ENCODE results near the gene ZNF160.
A peak's percentile ranks its signal among the peaks of the same experiment; 100 is the strongest.
"Not testable (repeated sequence)": the region's sequence is repeated elsewhere in the genome, so short reads cannot be mapped to it uniquely, and the experiment has no call there.

Gene ZNF160

DNA sequence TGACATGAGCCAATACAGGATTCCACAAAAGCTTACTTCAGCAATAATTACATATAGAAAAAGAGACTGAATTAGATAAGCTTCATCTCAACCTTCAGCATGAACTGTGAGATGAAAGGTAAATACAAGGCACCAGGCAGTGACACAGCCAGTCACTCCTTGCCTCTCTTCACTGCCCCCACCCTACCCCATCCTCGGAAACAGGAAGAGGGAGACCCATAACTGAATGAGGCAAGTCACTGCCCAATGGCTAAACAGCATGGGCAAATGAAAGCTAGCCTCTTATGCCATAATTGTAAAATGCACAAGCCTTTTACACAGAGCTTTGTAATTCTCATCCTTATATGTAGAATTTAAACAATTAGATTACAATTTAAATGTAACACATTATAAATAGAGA lies 1.7 kb downstream of the ZNF160 start:
- H3K4me3 Mint-ChIP-seq, result peak overlapping the region; percentile 85
- H3K4me1 Mint-ChIP-seq, result peaks cover 35% of the 10 kb centered on the region
- ATAC-seq (no peak), DNase-seq (ENCODE audit: low spot score in 2 of 2) (no peak)
- no peaks in the 10 kb centered on the region for H3K9me3 Mint-ChIP-seq
- peak overlapping the region; percentile 93 for H3K27ac Mint-ChIP-seq
- H3K36me3 Mint-ChIP-seq, result peaks cover 54% of the 10 kb centered on the region

- not testable (repeated sequence) for H3K4me3 Mint-ChIP-seq; DNase-seq (ENCODE audit: low spot score in 2 of 2); H3K9me3 Mint-ChIP-seq; ATAC-seq
- Mint-ChIP-seq H3K27ac (peak overlapping the region; percentile 57), H3K4me1 (peaks cover 41% of the 10 kb centered on the region), H3K36me3 (peaks cover 77% of the 10 kb centered on the region)
These were observed 4.7 kb downstream of the ZNF160 start for GRCh38 chr19:53098570-53098969.

GRCh38 chr19:53096982-53097690 lies 6.1 kb downstream of the ZNF160 start:
- ATAC-seq; H3K9me3 Mint-ChIP-seq; H3K27ac Mint-ChIP-seq; DNase-seq (ENCODE audit: low spot score in 2 of 2); H3K4me3 Mint-ChIP-seq: not testable (repeated sequence)
- Mint-ChIP-seq H3K36me3 (peaks cover 80% of the 10 kb centered on the region), H3K4me1 (peaks cover 34% of the 10 kb centered on the region)

DNA sequence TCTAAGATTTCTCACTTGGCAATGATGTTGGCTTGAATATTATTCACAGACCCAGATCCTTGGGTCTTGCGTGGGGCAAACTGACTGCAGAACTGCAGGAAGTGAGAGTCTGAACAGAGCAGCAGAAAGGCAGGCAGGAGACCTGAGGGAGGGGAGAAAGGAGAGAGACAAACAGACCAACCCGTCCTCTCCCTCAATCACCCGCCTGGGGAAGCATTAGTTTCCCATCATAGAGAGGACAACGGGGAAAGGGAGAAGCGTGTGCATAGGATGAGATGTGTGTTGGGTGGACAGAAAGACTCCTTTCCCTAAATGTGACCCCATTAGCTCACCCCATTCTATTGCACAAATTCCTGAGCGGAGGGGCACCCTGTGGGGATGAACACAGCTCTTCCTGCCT lies 6.6 kb downstream of the ZNF160 start:
- peaks cover 28% of the 10 kb centered on the region for H3K4me1 Mint-ChIP-seq

GRCh38 chr19:53094754-53095575 lies 8.3 kb downstream of the ZNF160 start:
- no peak for ATAC-seq
- peaks cover 87% of the 10 kb centered on the region for H3K36me3 Mint-ChIP-seq
- H3K27ac Mint-ChIP-seq, result no peak overlapping the region
- no peak for DNase-seq (ENCODE audit: low spot score in 2 of 2)
- H3K4me3 Mint-ChIP-seq, result no peak overlapping the region
- H3K4me1 Mint-ChIP-seq, result peaks cover 34% of the 10 kb centered on the region
- no peaks in the 10 kb centered on the region for H3K9me3 Mint-ChIP-seq

More for the DNA sequence above, 6.6 kb downstream of the ZNF160 start:
- not testable (repeated sequence) for DNase-seq (ENCODE audit: low spot score in 2 of 2); ATAC-seq; H3K27ac Mint-ChIP-seq; H3K9me3 Mint-ChIP-seq; H3K4me3 Mint-ChIP-seq
- H3K36me3 Mint-ChIP-seq, result peaks cover 80% of the 10 kb centered on the region

GRCh38 chr19:53092723-53093122 lies 10.5 kb downstream of the ZNF160 start:
- H3K9me3 Mint-ChIP-seq, result no peaks in the 10 kb centered on the region
- no peak overlapping the region for H3K27ac Mint-ChIP-seq
- peaks cover 88% of the 10 kb centered on the region for H3K36me3 Mint-ChIP-seq
- DNase-seq (ENCODE audit: low spot score in 2 of 2), result no peak
- no peak overlapping the region for H3K4me3 Mint-ChIP-seq
- peaks cover 29% of the 10 kb centered on the region for H3K4me1 Mint-ChIP-seq
- no peak for ATAC-seq

DNA sequence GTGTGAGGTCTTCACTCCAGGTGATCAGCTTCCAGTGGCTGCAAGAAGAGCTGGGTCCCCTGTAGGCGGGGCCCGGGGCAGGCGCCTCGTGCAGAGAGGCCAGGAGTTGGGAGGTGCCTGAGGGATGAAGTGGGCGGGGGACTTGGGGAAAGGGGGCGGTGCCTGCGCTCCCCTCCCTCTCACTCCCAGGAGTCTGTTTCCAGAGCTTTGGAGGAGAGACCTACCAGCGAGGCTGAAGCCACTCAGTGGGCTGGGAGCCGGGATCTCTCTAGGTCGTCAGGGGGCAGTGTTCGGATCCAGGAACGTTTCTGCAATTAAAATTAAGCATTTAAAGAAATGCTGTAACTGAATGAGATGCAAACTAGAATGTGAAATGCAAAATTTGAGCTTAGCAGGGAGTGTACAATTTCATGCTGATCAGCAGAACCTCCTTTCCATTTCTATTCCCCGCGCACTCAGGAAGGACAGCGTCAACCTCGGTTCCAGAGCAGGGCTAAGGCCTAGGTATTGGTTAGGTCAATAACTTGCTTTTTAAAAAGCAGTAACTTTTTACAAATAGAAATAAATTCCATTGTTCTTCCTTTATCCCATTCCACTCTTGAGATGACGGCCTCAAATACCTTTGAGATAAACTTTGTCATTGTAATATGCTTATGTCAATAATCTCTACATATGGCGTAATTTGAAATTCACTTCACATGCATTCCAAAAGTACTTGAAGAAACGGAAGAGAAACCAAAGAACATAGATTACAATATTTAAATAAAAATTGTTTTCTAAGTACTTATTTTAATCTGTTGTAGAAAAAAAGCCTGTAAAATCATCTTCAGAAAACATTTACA lies 11.6 kb downstream of the ZNF160 start:
- no peaks in the 10 kb centered on the region for H3K9me3 Mint-ChIP-seq
- DNase-seq (ENCODE audit: low spot score in 2 of 2) (no peak), ATAC-seq (no peak)
- H3K4me3 Mint-ChIP-seq, result no peak overlapping the region
- peaks cover 28% of the 10 kb centered on the region for H3K4me1 Mint-ChIP-seq
- H3K27ac Mint-ChIP-seq, result no peak overlapping the region
- peaks cover 92% of the 10 kb centered on the region for H3K36me3 Mint-ChIP-seq

- Mint-ChIP-seq H3K36me3 (peaks cover 99% of the 10 kb centered on the region), H3K27ac (no peak overlapping the region), H3K4me1 (peaks cover 25% of the 10 kb centered on the region), H3K4me3 (no peak overlapping the region), H3K9me3 (peaks cover 3% of the 10 kb centered on the region)
- ATAC-seq, result no peak
- DNase-seq (ENCODE audit: low spot score in 2 of 2), result no peak
These were observed 15.1 kb downstream of the ZNF160 start for GRCh38 chr19:53088091-53088490.

- Mint-ChIP-seq H3K4me1 (peaks cover 25% of the 10 kb centered on the region), H3K27ac (peak overlapping the region; percentile 45), H3K9me3 (peaks cover 3% of the 10 kb centered on the region), H3K36me3 (peaks cover 99% of the 10 kb centered on the region), H3K4me3 (no peak overlapping the region)
- no peak for ATAC-seq
- DNase-seq (ENCODE audit: low spot score in 2 of 2), result no peak
These were observed 16.3 kb downstream of the ZNF160 start for GRCh38 chr19:53086949-53087348.

GRCh38 chr19:53085496-53085895 lies 17.7 kb downstream of the ZNF160 start:
- Mint-ChIP-seq H3K9me3 (peaks cover 10% of the 10 kb centered on the region), H3K36me3 (peaks cover 95% of the 10 kb centered on the region), H3K27ac (no peak overlapping the region), H3K4me1 (peaks cover 23% of the 10 kb centered on the region), H3K4me3 (no peak overlapping the region)
- ATAC-seq (no peak), DNase-seq (ENCODE audit: low spot score in 2 of 2) (no peak)

DNA sequence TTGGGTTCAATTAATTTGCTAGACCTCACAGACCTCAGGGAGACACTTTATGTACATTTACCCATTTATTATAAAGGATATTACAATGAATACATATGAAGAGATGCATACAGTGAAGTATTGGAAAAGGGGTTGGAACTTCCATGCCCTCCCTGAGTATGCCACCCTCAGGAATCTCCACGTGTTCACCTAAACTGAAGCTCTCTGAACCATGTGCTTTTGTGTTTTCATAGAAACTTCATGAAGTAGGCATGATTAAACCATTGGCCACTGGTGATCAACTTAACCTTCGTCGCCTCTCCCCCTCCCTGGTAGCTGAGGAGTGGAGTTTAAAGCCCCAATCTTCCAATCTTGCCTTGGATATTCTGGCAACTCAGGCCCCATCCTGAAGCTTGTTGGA lies 20.3 kb downstream of the ZNF160 start:
- Mint-ChIP-seq H3K27ac (no peak overlapping the region), H3K36me3 (peaks cover 95% of the 10 kb centered on the region), H3K4me1 (peaks cover 11% of the 10 kb centered on the region), H3K4me3 (no peak overlapping the region), H3K9me3 (peaks cover 20% of the 10 kb centered on the region)
- ATAC-seq (no peak), DNase-seq (ENCODE audit: low spot score in 2 of 2) (no peak)

DNA sequence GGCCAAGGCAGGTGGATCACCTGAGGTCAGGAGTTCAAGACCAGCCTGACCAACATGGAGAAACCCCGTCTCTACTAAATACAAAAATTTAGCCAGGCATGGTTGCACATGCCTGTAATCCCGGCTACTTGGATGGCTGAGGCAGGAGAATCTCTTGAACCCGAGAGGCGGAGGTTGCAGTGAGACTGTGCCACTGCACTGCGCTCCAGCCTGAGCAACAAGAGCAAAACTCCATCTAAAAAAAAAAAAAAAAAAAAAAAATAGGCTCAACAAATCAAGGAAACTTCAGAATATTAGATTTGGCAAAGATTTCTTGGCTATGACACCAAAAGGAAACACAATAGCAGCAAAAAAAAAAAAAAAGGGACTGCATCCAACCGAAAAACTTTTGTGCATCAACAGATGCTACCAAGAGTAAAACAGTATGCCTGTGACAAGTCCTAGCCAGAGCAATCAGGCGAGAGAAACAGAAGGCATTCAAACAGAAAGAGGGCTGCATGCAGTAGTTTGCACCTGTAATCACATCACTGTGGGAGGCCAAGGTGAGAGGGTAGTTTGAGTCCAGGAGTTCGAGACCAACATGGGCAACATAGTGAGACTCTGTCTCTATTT lies 23.8 kb downstream of the ZNF160 start:
- Mint-ChIP-seq H3K36me3 (peaks cover 94% of the 10 kb centered on the region), H3K4me1 (no peaks in the 10 kb centered on the region), H3K27ac (no peak overlapping the region), H3K4me3 (no peak overlapping the region), H3K9me3 (peaks cover 25% of the 10 kb centered on the region)
- DNase-seq (ENCODE audit: low spot score in 2 of 2) (no peak), ATAC-seq (no peak)

- H3K36me3 Mint-ChIP-seq, result peaks cover 94% of the 10 kb centered on the region
- DNase-seq (ENCODE audit: low spot score in 2 of 2) (no peak), ATAC-seq (no peak)
- no peaks in the 10 kb centered on the region for H3K4me1 Mint-ChIP-seq
- no peak overlapping the region for H3K27ac Mint-ChIP-seq
- peaks cover 28% of the 10 kb centered on the region for H3K9me3 Mint-ChIP-seq
- no peak overlapping the region for H3K4me3 Mint-ChIP-seq
These were observed 24.6 kb downstream of the ZNF160 start for GRCh38 chr19:53078668-53079067.

DNA sequence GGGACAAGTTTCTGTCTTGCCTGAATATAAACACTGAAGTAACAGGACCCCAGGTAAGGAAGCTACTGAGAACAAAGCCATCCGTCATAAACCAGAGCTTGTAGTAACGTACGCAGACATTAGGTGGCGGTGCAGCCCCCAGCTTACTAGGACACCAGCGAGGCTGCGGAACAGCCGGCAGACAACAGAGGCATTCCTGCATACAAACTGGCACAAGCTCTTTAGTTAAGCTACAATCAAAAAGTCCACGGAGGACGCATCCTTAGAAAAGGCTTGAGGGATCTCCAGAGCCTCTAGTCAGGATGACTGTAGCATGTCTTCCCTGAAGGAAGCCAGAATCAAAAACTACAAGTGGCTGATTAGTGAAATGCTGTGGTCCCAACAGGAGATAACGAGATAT lies 26.2 kb downstream of the ZNF160 start:
- DNase-seq (ENCODE audit: low spot score in 2 of 2), result no peak

DNA sequence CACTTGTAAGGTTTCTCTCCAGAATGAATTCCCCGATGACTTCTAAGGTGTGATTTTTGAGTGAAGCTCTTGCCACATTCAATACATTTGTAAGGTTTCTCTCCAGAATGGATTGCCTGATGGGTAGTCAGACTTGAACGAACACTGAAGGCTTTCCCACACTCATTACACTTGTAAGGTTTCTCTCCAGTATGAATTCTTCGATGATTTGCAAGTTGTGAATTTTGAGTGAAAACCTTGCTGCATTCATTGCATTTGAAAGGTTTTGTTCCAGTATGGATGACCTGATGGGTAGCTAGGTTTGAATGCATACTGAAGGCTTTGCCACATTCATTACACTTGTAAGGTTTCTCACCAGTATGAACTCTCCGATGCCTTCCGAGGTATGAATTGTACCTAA lies 34.4 kb downstream of the ZNF160 start:
- Mint-ChIP-seq H3K4me3 (no peak overlapping the region), H3K4me1 (no peaks in the 10 kb centered on the region), H3K27ac (peak overlapping the region; percentile 40), H3K9me3 (peaks cover 39% of the 10 kb centered on the region), H3K36me3 (peaks cover 75% of the 10 kb centered on the region)
- DNase-seq (ENCODE audit: low spot score in 2 of 2) (no peak), ATAC-seq (no peak)

More for the DNA sequence above, 26.2 kb downstream of the ZNF160 start:
- H3K4me1 Mint-ChIP-seq, result no peaks in the 10 kb centered on the region
- H3K36me3 Mint-ChIP-seq, result peaks cover 94% of the 10 kb centered on the region
- H3K9me3 Mint-ChIP-seq, result peaks cover 28% of the 10 kb centered on the region
- no peak overlapping the region for H3K4me3 Mint-ChIP-seq
- no peak for ATAC-seq
- no peak overlapping the region for H3K27ac Mint-ChIP-seq
